Gastrocnemius medialis (tissue), 4 donors: ENCODE results near the gene PHF20. TPM values are rescaled to one million over a fixed set of nuclear protein-coding genes. Genes with fewer than 3 reads are reported as not detected.
A peak's percentile ranks its signal among the peaks of the same experiment; 100 is the strongest.

Experiments
- ATAC-seq, 2 donors: fragments of 150-250 bp; one replicate each; pipeline ENCODE4 v1.9.1; 2016
- DNase-seq, 2 donors: peaks; one replicate each; pipeline ENCODE4 v3.0.0-alpha.2; 2019
- H3K27ac ChIP-seq, 4 donors: fragments of 200-600 bp; sonication (generic); 1 replicate in 1 of 4; 2 replicates in 3 of 4; pipeline ENCODE4 v1.5.1; 2016 to 2018; ENCODE audit warnings: mild to moderate bottlenecking in 2 of 4, moderate library complexity in 1 of 4
- H3K27me3 ChIP-seq, 3 donors: fragments of 200-600 bp; sonication (generic) in 2 of 3; 1 replicate in 1 of 3; 2 replicates in 2 of 3; pipeline versions ENCODE4 v1.5.1 to v1.6.0; 2016 to 2019; ENCODE audit warnings: mild to moderate bottlenecking in 1 of 3, moderate library complexity in 1 of 3
- H3K36me3 ChIP-seq, 2 donors: fragments of 200-600 bp; sonication (generic) in 1 of 2; one replicate each; pipeline ENCODE4 v1.5.1; 2017 to 2018
- H3K4me1 ChIP-seq, 2 donors: fragments of 200-600 bp; sonication (generic) in 1 of 2; one replicate each; pipeline ENCODE4 v1.5.1; 2016 to 2017; ENCODE audit warnings: mild to moderate bottlenecking in 2 of 2
- H3K4me3 ChIP-seq, 4 donors: fragments of 200-600 bp; sonication (generic) in 3 of 4; 1 replicate in 1 of 4; 2 replicates in 3 of 4; pipeline ENCODE4 v1.5.1; 2016 to 2019; ENCODE audit warnings: mild to moderate bottlenecking in 2 of 4
- H3K9me3 ChIP-seq, 3 donors: fragments of 200-600 bp; sonication (generic) in 2 of 3; 1 replicate in 1 of 3; 2 replicates in 2 of 3; pipeline ENCODE4 v1.5.1; 2016 to 2019
- POLR2A ChIP-seq, 2 donors: fragments of 450-650 bp; IDR thresholded peaks; one replicate each; pipeline ENCODE4 v1.6.1; 2017; ENCODE audit warnings: antibody characterized with exemption in 2 of 2, mild to moderate bottlenecking in 2 of 2, moderate library complexity in 2 of 2
- in situ Hi-C, 4 donors: fragments of 200-750 bp; cut with MboI; loops; one replicate each; pipeline versions ENCODE4 v1.15.0 to v1.8.0; 2017; ENCODE audit warnings: low sequenced_read_pairs in 4 of 4
- intact Hi-C: fragments of 100-400 bp; cut with DNase I; formaldehyde crosslinking; loops from one replicate; pipeline ENCODE4 v1.15.1; 2023; ENCODE audit warnings: low total_unique reads
- total RNA-seq, 4 donors: library from RNA; depleted of rRNA; stranded (reverse); fragments of >200 nt; gene quantifications; one replicate each; pipeline versions ENCODE4 v1.1.0 to v1.2.3, GENCODE V29; 2016
- TF ChIP-seq, protein P1 (sequence below), 5 experiments: fragments of 450-650 bp in 3 of 5; fragments of 200-600 bp in 2 of 5; sonication (generic) in 2 of 5; IDR thresholded peaks in 4 of 5; conservative IDR thresholded peaks in 1 of 5; 1 replicate in 4 of 5; 2 replicates in 1 of 5; pipeline ENCODE4 v1.5.1; 2016 to 2019; ENCODE audit warnings: antibody characterized with exemption in 5 of 5, mild to moderate bottlenecking in 3 of 5, moderate library complexity in 3 of 5

PHF20 gene
- total RNA-seq, 4 donors from 2014 or later = 72.6 to 91.9 (median 82.2) TPM

DNA sequence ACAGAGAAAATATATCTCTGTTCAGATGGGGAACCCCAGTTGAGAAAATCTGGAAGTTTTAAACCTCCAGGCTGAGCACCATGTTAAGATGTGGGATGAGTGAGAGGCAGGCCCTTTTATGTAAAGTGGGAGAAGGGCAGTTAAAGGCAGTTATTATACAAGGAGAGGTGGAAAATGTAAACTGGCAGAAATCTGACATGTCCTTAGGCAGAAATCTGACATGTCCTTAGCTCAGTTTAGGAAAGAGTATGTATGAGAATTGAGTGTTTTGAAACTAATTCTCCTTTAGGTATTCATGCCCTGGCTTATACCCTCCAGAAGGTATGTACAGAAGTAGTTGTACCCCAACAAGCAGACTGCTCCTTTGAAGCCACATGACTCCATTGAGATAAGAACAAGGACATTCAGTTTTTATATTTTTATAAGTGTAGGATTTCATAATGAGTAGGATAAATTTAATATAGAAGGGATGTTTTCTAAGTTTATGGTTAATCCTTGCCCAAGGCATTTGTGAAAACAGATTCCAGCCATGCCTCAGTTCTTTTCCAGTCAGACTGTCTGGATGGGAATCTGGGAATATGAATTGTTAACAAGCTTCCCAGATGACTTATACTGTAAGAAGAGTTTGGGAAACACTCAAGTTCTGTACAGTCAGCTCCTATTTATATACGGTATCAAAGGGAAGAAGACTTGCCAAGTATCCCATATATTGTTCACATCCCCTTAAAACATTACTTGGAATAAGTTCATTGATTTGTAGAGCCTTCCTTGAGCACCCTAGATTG, 94.8 kb downstream of the PHF20 start:
- Histone ChIP-seq H3K9me3 (no peaks in the 10 kb centered on the region), H3K27me3 (no peaks in the 10 kb centered on the region), H3K4me3 (no peak overlapping the region), H3K27ac (peak overlapping the region; percentile 78 to 91 (median 84)), H3K36me3 (peaks cover 0 to 2% of the 10 kb centered on the region in 2 donors), H3K4me1 (peaks cover 23 to 30% of the 10 kb centered on the region in 2 donors)
- no peak for ATAC-seq
- no peak for DNase-seq
- TF ChIP-seq, protein P1, sequence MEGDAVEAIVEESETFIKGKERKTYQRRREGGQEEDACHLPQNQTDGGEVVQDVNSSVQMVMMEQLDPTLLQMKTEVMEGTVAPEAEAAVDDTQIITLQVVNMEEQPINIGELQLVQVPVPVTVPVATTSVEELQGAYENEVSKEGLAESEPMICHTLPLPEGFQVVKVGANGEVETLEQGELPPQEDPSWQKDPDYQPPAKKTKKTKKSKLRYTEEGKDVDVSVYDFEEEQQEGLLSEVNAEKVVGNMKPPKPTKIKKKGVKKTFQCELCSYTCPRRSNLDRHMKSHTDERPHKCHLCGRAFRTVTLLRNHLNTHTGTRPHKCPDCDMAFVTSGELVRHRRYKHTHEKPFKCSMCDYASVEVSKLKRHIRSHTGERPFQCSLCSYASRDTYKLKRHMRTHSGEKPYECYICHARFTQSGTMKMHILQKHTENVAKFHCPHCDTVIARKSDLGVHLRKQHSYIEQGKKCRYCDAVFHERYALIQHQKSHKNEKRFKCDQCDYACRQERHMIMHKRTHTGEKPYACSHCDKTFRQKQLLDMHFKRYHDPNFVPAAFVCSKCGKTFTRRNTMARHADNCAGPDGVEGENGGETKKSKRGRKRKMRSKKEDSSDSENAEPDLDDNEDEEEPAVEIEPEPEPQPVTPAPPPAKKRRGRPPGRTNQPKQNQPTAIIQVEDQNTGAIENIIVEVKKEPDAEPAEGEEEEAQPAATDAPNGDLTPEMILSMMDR (IDR thresholded peaks at IDR 0.05 in 4 of 5, conservative IDR thresholded peaks at IDR 0.05 in 1 of 5) = no peak
- no peak for TF ChIP-seq POLR2A (IDR thresholded peaks at IDR 0.05)
- in situ Hi-C loops = no loop called here
- intact Hi-C loops = no loop called here

DNA sequence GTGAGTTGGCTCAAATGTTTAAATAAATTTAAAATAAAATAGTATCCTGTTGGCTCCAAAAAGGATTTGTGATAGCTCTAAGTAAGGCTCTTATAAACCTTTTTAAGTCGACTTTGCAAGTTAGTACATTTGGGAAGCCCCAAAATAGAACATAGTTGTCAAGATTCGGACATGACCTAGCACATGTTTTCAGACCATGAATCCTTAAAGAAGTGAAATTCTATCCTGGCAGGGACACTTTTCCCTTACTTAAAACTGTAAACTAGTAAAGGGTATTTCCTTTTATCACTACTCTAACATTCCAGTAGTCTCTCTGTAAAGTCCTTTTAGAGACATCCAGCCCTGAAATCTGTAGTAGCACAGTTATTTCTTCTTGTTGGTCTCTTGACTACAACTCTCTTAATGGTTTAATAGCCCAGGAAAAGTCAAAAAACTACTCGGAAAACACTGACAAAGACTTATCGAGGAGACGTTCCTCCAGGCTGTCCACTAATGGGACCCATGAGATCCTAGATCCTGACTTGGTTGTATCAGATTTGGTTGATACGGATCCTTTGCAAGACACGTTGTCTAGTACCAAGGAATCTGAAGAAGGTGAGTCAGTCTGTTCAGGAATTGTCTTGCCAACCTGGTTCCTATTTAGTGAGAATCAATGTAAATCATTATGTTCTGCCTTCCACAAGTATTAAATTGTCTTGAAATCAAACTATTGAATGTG, 98.9 kb downstream of the PHF20 start:
- Histone ChIP-seq H3K27me3 (no peaks in the 10 kb centered on the region), H3K4me1 (peaks cover 38 to 43% of the 10 kb centered on the region in 2 donors), H3K36me3 (no peaks in the 10 kb centered on the region), H3K27ac (peak overlapping the region; percentile 78 to 91 (median 84)), H3K4me3 (no peak overlapping the region), H3K9me3 (no peaks in the 10 kb centered on the region)
- DNase-seq (no peak), ATAC-seq (peak in 1 of 2 donors; percentile 18)
- in situ Hi-C loops = no loop called here
- intact Hi-C loops = loop anchor here (2.0 kb wide), 1 partner anchor 42 kb away; no protein-coding TSS in a partner anchor
- TF ChIP-seq POLR2A (IDR thresholded peaks at IDR 0.05) = no peak
- TF ChIP-seq, protein P1 (IDR thresholded peaks at IDR 0.05 in 4 of 5, conservative IDR thresholded peaks at IDR 0.05 in 1 of 5) = no peak

DNA sequence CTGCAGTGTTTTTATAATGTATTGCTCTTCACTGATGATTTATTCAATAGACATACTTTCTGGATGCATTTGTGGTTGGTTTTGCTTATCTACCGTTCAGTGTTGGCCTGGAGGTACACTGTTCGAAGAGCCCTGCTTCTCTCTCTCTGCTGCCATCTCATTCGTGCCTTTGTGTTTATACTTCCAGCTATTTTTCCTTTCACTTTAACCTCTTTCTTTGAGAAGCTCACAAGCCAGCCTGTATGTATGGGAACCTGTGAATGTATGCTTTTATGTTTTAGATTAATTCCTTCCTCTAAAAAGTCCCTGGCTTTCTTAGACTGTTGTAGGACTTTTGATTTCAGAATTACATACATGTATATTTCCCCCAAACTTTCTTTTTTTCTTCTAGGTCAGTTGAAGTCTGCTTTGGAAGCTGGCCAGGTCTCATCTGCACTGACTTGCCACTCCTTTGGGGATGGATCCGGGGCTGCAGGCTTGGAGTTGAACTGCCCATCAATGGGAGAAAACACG, 99.5 kb downstream of the PHF20 start:
- DNase-seq (peak in 1 of 2 donors; percentile 35), ATAC-seq (peak in 1 of 2 donors; percentile 11)
- Histone ChIP-seq H3K4me3 (peak overlapping the region in 3 of 4 donors; percentile 4 to 16 (median 9)), H3K9me3 (no peaks in the 10 kb centered on the region), H3K27ac (peak overlapping the region; percentile 78 to 91 (median 84)), H3K27me3 (no peaks in the 10 kb centered on the region), H3K4me1 (peaks cover 43% of the 10 kb centered on the region in 2 donors), H3K36me3 (no peaks in the 10 kb centered on the region)
- intact Hi-C loops = loop anchor here (2.0 kb wide), 1 partner anchor 43 kb away; no protein-coding TSS in a partner anchor
- TF ChIP-seq, protein P1 (IDR thresholded peaks at IDR 0.05 in 4 of 5, conservative IDR thresholded peaks at IDR 0.05 in 1 of 5) = no peak
- no peak for TF ChIP-seq POLR2A (IDR thresholded peaks at IDR 0.05)
- in situ Hi-C loops = no loop called here

DNA sequence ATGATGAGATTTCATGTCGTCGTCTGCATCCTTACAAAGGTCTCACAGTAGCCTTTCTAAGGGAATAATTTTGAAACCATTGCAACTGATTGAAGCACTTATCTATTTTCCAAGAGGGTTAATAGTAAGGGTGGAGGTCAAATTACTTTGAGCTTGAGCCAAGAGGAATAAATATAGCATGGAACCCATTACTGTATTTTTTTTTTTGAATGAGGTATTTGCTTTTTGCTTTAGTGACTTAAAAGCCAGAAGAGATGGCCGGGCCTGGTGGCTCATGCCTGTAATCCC, 104.2 kb downstream of the PHF20 start:
- H3K4me3 ChIP-seq = no peak overlapping the region
- H3K9me3 ChIP-seq = no peaks in the 10 kb centered on the region
- intact Hi-C loops = no loop called here
- DNase-seq = no peak
- peaks cover 0 to 4% of the 10 kb centered on the region in 2 donors for H3K36me3 ChIP-seq
- in situ Hi-C loops = loop anchor here in 2 of 4 donors (25.0 kb wide), 2 partner anchors 139 to 164 kb away; partner anchors contain the start of gene RBM39 (in 1 of the 2)
- no peaks in the 10 kb centered on the region for H3K27me3 ChIP-seq
- peaks cover 27 to 32% of the 10 kb centered on the region in 2 donors for H3K4me1 ChIP-seq
- TF ChIP-seq, protein P1 (IDR thresholded peaks at IDR 0.05 in 4 of 5, conservative IDR thresholded peaks at IDR 0.05 in 1 of 5) = no peak
- TF ChIP-seq POLR2A (IDR thresholded peaks at IDR 0.05) = no peak
- peak in 1 of 2 donors; percentile 10 for ATAC-seq
- H3K27ac ChIP-seq = peak overlapping the region; percentile 77 to 91 (median 84)
